ENCODE data around the gene METTL4. TPM values are rescaled to one million over a fixed set of nuclear protein-coding genes. Genes with fewer than 3 reads are reported as not detected.

METTL4 gene
- total and polyA plus RNA-seq, 2 of the 8 experiments (the other 6 are each of a cell fraction or from before 2014, with no cell fraction given) = 8.5 to 11.5 TPM

GRCh38 chr18:2497797-2498196 is 73.5 kb downstream of the METTL4 start:
- no peak overlapping the region for H4K8ac ChIP-seq (ENCODE audit: extremely low read depth, insufficient read depth, low read length)
- no peak for TF ChIP-seq HDAC2 (IDR thresholded peaks at IDR 0.05; ENCODE audit: borderline replicate concordance in 1 of 2, low read depth in 2 of 2, low read length in 2 of 2)
- no peak for TF ChIP-seq CTCF (IDR thresholded peaks at IDR 0.05; ENCODE audit: control extremely low read depth in 1 of 3, insufficient read depth in 1 of 3, low read depth in 1 of 3, low read length in 3 of 3)
- no peak for TF ChIP-seq TAF7 (optimal IDR thresholded peaks at IDR 0.05; ENCODE audit: borderline replicate concordance, low read depth, low read length)
- no peak for TF ChIP-seq TBP (IDR thresholded peaks at IDR 0.05; ENCODE audit: low read depth, low read length)
- TF ChIP-seq CREB1 (IDR thresholded peaks at IDR 0.05) = no peak
- no peak for TF ChIP-seq TCF12 (IDR thresholded peaks at IDR 0.05; ENCODE audit: low read depth, low read length)
- TF ChIP-seq GABPA (IDR thresholded peaks at IDR 0.05; ENCODE audit: borderline replicate concordance, insufficient read depth, low read length) = no peak
- TF ChIP-seq POLR2A (IDR thresholded peaks at IDR 0.05; ENCODE audit: control extremely low read depth in 1 of 2, low read depth in 2 of 2, low read length in 2 of 2) = no peak
- no peak for TF ChIP-seq RAD21 (IDR thresholded peaks at IDR 0.05 in 1 of 2, conservative IDR thresholded peaks at IDR 0.05 in 1 of 2; ENCODE audit: low read depth in 2 of 2, low read length in 2 of 2)
- no peak for TF ChIP-seq E2F6 (IDR thresholded peaks at IDR 0.05)
- no peak for TF ChIP-seq KDM5A (IDR thresholded peaks at IDR 0.05; ENCODE audit: low read length)

More at GRCh38 chr18:2497797-2498196, 73.5 kb downstream of the METTL4 start:
- no peak overlapping the region for H2BK12ac ChIP-seq (ENCODE audit: low read depth, low read length)
- no peak overlapping the region for H3K23ac ChIP-seq (ENCODE audit: insufficient read length)
- H3K79me1 ChIP-seq (ENCODE audit: low read depth, low read length) = no peaks in the 10 kb centered on the region
- no peaks in the 10 kb centered on the region for H3K79me2 ChIP-seq (ENCODE audit: control insufficient read depth in 1 of 2, insufficient read depth in 2 of 2, low read length in 2 of 2)
- H3K4me2 ChIP-seq (ENCODE audit: insufficient read depth in 1 of 2, low read depth in 2 of 2, low read length in 2 of 2) = no peak overlapping the region
- 0 out of 2 replicates have a peak overlapping the region, but pooled peaks have one; percentile 80 for H2BK20ac ChIP-seq (ENCODE audit: low read length)
- H4K5ac ChIP-seq (ENCODE audit: insufficient read length, low read depth, low read length) = no peak overlapping the region
- no peaks in the 10 kb centered on the region for H3K27me3 ChIP-seq (replicated peaks in 1 of 4; ENCODE audit: control insufficient read depth in 3 of 4, extremely low read depth in 1 of 4, insufficient read depth in 3 of 4, low read length in 3 of 4)
- no peaks in the 10 kb centered on the region for H3K36me3 ChIP-seq (ENCODE audit: control insufficient read depth in 2 of 4, insufficient read depth in 4 of 4, low read length in 3 of 4)
- H3K18ac ChIP-seq (ENCODE audit: extremely low read depth, low read length) = no peak overlapping the region; the same call in 1 of the 2 replicates
- no peak overlapping the region for H3K14ac ChIP-seq (ENCODE audit: insufficient read length)
- WGBS, 2 experiments (ENCODE audit: extremely low coverage in 1 of 2, insufficient coverage in 1 of 2, insufficient read length in 1 of 2, insufficient replicate concordance in 2 of 2, low coverage in 1 of 2, low lambda C conversion rate in 2 of 2, missing lambda C conversion rate in 1 of 2) = 88% methylated on average over 3 of the region's 3 CpGs; no CpG with 5 or more reads in 1 of the 2 experiments
- no peak overlapping the region for H3K9ac ChIP-seq (replicated peaks in 1 of 4; ENCODE audit: extremely low read depth in 1 of 4, low read depth in 3 of 4, low read length in 3 of 4)
- FAIRE-seq = no peak
- H2AK5ac ChIP-seq (ENCODE audit: low read depth, low read length) = no peak overlapping the region
- H3K4me1 ChIP-seq (replicated peaks in 1 of 4; ENCODE audit: control insufficient read depth in 3 of 4, insufficient read depth in 4 of 4, low read length in 3 of 4) = no peaks in the 10 kb centered on the region
- no peak overlapping the region for H3K4me3 ChIP-seq (ENCODE audit: extremely low read depth in 1 of 4, insufficient read depth in 2 of 4, low read depth in 3 of 4, low read length in 4 of 4)
- H3K9me3 ChIP-seq (ENCODE audit: insufficient read depth in 2 of 2, low read depth in 1 of 2, low read length in 1 of 2) = no peaks in the 10 kb centered on the region
- no peak overlapping the region for H3K4ac ChIP-seq (replicated peaks; ENCODE audit: insufficient read length, low read depth, low read length)
- DNase-seq (ENCODE audit: low read depth in 1 of 2, low spot score in 2 of 2) = no peak
- no peak overlapping the region for H2AFZ ChIP-seq (ENCODE audit: low read length)
- CTCF ChIA-PET (ENCODE audit: partially characterized antibody) = interaction anchor here (0.7 kb wide), 1 partner anchor 11 kb away, joined by 3 read pairs; no protein-coding TSS in a partner anchor
- H3K56ac ChIP-seq (replicated peaks; ENCODE audit: insufficient read length, low read depth, low read length) = no peak overlapping the region
- H4K20me1 ChIP-seq (replicated peaks in 1 of 2; ENCODE audit: control insufficient read depth in 1 of 2, insufficient read depth in 2 of 2, low read length in 2 of 2) = no peaks in the 10 kb centered on the region
- POLR2A ChIA-PET (ENCODE audit: partially characterized antibody) = no interaction called here
- no peak overlapping the region for H2BK120ac ChIP-seq (replicated peaks; ENCODE audit: low read depth, low read length)
- no peaks in the 10 kb centered on the region for H3K23me2 ChIP-seq (ENCODE audit: low read depth, low read length)
- no peak overlapping the region for H3K27ac ChIP-seq (ENCODE audit: low read depth, low read length)
- H2BK5ac ChIP-seq (ENCODE audit: low read depth, low read length) = no peak overlapping the region
- no peak overlapping the region for H2BK15ac ChIP-seq (ENCODE audit: low read length)
- H4K91ac ChIP-seq (replicated peaks; ENCODE audit: insufficient read length, low read length) = no peak overlapping the region

Data from H1 (cell line).